B cell (primary cell): ENCODE measurements around the gene TRPM7.

Source experiments
- EZH2 ChIP-seq: IDR thresholded peaks from 2 replicates; pipeline ENCODE4 v1.6.1; 2012; ENCODE audit warnings: borderline replicate concordance, low read depth, mild to moderate bottlenecking, moderate library complexity, low read length; ENCODE audit not compliant: insufficient read depth, poor library complexity, severe bottlenecking
- TF ChIP-seq, protein P1 (sequence below): fragments of 200-600 bp; IDR thresholded peaks from one replicate; pipeline ENCODE4 v1.8.0; 2022; ENCODE audit warnings: antibody characterized with exemption, mild to moderate bottlenecking

DNA sequence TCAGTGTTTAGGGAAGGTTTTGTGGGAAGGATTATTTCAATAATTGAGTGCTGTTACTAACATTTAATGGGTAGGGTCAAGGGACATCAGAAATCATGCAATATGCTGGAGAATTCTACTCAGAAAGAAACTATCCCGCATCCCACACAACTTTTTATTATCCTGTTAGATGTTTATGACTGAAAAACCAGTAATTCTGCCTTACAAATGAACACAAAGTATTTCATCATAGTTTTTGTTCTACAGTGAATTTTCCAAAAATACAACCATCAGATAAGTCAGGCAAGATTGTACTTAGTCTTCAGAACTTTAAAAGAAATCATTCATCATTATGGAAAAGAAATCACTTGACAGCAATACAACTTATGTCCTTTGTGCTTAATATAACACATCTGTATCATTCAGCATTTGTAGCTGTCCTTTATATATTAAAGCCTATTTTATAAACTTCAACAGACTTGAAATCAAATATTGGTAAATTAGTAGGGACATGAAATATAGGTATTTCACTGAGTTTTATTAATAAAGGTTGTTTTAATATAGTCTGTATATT lies 61.9 kb downstream of the TRPM7 start:
- TF ChIP-seq, protein P1, sequence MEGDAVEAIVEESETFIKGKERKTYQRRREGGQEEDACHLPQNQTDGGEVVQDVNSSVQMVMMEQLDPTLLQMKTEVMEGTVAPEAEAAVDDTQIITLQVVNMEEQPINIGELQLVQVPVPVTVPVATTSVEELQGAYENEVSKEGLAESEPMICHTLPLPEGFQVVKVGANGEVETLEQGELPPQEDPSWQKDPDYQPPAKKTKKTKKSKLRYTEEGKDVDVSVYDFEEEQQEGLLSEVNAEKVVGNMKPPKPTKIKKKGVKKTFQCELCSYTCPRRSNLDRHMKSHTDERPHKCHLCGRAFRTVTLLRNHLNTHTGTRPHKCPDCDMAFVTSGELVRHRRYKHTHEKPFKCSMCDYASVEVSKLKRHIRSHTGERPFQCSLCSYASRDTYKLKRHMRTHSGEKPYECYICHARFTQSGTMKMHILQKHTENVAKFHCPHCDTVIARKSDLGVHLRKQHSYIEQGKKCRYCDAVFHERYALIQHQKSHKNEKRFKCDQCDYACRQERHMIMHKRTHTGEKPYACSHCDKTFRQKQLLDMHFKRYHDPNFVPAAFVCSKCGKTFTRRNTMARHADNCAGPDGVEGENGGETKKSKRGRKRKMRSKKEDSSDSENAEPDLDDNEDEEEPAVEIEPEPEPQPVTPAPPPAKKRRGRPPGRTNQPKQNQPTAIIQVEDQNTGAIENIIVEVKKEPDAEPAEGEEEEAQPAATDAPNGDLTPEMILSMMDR: no peak
- no peak for TF ChIP-seq EZH2
